GM12864 (cell line): ENCODE data around the gene SPPL3.
"Not testable (repeated sequence)": the region's sequence is repeated elsewhere in the genome, so short reads cannot be mapped to it uniquely, and the experiment has no call there.

Experiments used
- DNase-seq: peaks from one replicate; pipeline ENCODE4 v3.0.0-alpha.2; 2011; ENCODE audit warnings: low read depth
- H3K4me3 ChIP-seq: 2 replicates; pipeline ENCODE4 v1.5.1; 2011; ENCODE audit warnings: mild to moderate bottlenecking, low read depth, low read length, control low read depth
- CTCF ChIP-seq: IDR thresholded peaks from 2 replicates; pipeline ENCODE4 v1.5.1; 2011; ENCODE audit warnings: low read depth, mild to moderate bottlenecking, moderate library complexity, low read length, control low read depth, inconsistent platforms; ENCODE audit errors: missing control alignments

The SPPL3 gene

DNA sequence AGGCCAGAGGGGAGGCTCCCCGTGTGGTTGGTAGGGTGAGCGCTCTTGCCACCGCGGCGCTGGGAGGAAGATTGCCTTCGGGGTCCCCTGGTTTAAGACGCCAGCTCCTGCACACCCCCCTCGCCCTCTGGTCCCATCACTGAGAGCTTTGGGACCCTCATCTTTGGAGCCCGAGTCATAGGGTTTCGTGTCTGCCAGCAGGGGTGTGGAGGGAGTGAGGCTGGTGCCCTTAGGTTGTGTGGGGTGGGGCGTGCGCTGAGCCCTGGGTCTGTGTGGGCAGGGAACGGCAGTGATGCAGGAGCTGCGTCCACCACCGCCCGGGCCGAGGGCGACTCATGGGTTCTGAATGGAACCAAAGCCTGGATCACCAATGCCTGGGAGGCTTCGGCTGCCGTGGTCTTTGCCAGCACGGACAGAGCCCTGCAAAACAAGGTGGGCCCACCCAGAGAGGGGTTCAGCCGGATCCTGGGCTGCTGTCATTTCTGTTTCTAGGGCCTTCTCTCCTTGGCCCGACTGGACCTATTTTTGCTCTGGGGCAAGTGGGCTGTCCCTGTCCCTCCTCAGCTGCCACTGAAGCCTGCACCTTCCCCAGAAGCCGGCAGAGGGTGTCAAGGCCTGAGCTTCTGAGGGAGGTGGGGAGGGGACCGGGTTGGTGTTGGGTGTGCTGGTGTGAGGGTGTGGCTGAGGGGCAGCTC, 166.5 kb downstream of the SPPL3 start:
- H3K4me3 ChIP-seq, result no peak overlapping the region
- DNase-seq, result no peak
- TF ChIP-seq CTCF, result no peak

GRCh38 chr12:120736404-120737331, 167.5 kb downstream of the SPPL3 start:
- H3K4me3 ChIP-seq, result no peak overlapping the region
- no peak for TF ChIP-seq CTCF

DNA sequence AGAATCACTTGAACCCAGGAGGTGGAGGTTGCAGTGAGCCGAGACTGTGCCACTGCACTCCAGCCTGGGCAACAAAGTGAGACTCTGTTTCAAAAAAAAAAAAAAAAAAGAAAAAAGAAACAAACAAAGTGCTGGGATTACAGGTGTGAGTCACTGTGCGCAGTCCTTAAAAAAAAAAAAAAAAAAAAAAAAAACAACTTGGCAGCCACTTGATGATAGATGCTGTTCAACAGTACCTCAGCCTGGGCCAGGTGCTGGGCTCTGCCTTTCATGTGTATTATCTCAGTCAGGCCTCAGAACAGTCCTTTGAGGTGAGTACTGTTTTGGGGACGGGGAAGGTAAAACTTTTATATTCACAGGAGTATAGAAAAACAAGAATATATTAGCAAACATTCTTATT, 169.0 kb downstream of the SPPL3 start:
- DNase-seq, result no peak
- no peak overlapping the region for H3K4me3 ChIP-seq
- TF ChIP-seq CTCF, result no peak

More at GRCh38 chr12:120736404-120737331, 167.5 kb downstream of the SPPL3 start:
- no peak for DNase-seq

DNA sequence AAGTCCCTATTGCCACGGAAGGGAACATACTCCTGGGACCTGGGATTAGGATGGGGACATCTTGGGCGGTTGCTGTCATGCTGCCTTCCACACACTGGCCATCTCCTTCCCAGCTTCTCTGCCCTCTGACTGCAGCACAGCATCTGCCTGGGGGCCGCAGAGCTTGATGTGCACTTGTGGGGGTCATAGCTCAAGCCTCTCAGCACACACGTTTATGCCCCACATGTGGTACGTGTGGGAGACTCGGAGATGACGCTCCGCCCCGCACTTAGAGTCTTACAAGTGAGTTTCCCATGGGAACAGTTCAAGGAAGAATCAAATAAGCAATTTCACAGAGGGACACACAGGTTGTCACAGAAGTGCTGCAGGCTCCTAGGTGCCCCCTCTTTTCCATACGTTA, 169.9 kb downstream of the SPPL3 start:
- no peak for DNase-seq
- H3K4me3 ChIP-seq, result no peak overlapping the region
- no peak for TF ChIP-seq CTCF

GRCh38 chr12:120733574-120733973, 170.6 kb downstream of the SPPL3 start:
- H3K4me3 ChIP-seq, result no peak overlapping the region
- DNase-seq, result no peak
- no peak for TF ChIP-seq CTCF

DNA sequence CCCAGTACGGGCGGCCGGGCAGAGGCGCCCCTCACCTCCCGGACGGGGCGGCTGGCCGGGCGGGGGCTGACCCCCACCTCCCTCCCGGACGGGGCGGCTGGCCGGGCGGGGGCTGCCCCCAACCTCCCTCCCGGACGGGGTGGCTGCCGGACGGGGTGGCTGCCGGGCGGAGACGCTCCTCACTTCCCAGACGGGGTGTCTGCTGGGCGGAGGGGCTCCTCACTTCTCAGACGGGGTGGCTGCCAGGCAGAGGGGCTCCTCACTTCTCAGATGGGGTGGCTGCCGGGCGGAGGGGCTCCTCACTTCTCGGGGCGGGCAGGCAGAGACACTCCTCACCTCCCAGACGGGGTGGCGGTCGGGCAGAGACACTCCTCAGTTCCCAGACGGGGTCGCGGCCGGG, 172.0 kb downstream of the SPPL3 start:
- H3K4me3 ChIP-seq, DNase-seq: not testable (repeated sequence)

- no peak overlapping the region for H3K4me3 ChIP-seq
- TF ChIP-seq CTCF, result no peak
- no peak for DNase-seq
Observed at GRCh38 chr12:120726961-120727360, 177.2 kb downstream of the SPPL3 start.
